Nephron (organoid): ENCODE results near the gene PSMB11.

ENCODE experiments used
- H3K27ac Mint-ChIP-seq, 3 experiments: 2 replicates each; pipeline ENCODE4 v1.8.0; 2020; ENCODE audit warnings: mixed read lengths in 3 of 3, mild to moderate bottlenecking in 2 of 3, moderate library complexity in 1 of 3
- H3K27me3 Mint-ChIP-seq: 2 replicates; pipeline ENCODE4 v1.8.0; 2021; ENCODE audit warnings: low read depth, mild to moderate bottlenecking, moderate library complexity, mixed read lengths
- H3K36me3 Mint-ChIP-seq: 2 replicates; pipeline ENCODE4 v1.8.0; 2020; ENCODE audit warnings: low read depth, mixed read lengths
- H3K4me1 Mint-ChIP-seq: 2 replicates; pipeline ENCODE4 v1.8.0; 2020; ENCODE audit warnings: mixed read lengths
- H3K4me3 Mint-ChIP-seq, 3 experiments: 2 replicates each; pipeline ENCODE4 v1.8.0; 2020; ENCODE audit warnings: mild to moderate bottlenecking in 3 of 3, mixed read lengths in 3 of 3, moderate library complexity in 2 of 3
- H3K9me3 Mint-ChIP-seq: 2 replicates; pipeline ENCODE4 v1.8.0; 2020; ENCODE audit warnings: mixed read lengths
- CTCF ChIP-seq, 3 experiments: fragments of 200-600 bp; sonication (generic); IDR thresholded peaks; one replicate each; pipeline ENCODE4 v1.5.0; 2021; ENCODE audit warnings: antibody characterized with exemption in 3 of 3; ENCODE audit not compliant: unreplicated experiment in 3 of 3

Gene PSMB11

GRCh38 chr14:23043754-23044153 is 1.7 kb downstream of the PSMB11 start:
- Mint-ChIP-seq H3K9me3 (no peaks in the 10 kb centered on the region), H3K27ac (peak overlapping the region in 2 of 3 experiments; percentile 37 to 59), H3K27me3 (no peaks in the 10 kb centered on the region), H3K4me1 (peaks cover 4% of the 10 kb centered on the region), H3K4me3 (no peak overlapping the region), H3K36me3 (peaks cover 11% of the 10 kb centered on the region)
- TF ChIP-seq CTCF (IDR thresholded peaks at IDR 0.05; ENCODE audit: unreplicated experiment in 3 of 3): no peak

GRCh38 chr14:23044840-23045239 is 2.8 kb downstream of the PSMB11 start:
- TF ChIP-seq CTCF (IDR thresholded peaks at IDR 0.05; ENCODE audit: unreplicated experiment in 3 of 3): no peak
- H3K4me3 Mint-ChIP-seq: no peak overlapping the region
- no peaks in the 10 kb centered on the region for H3K27me3 Mint-ChIP-seq
- H3K4me1 Mint-ChIP-seq: peaks cover 4% of the 10 kb centered on the region
- no peaks in the 10 kb centered on the region for H3K9me3 Mint-ChIP-seq
- no peak overlapping the region for H3K27ac Mint-ChIP-seq
- H3K36me3 Mint-ChIP-seq: peaks cover 12% of the 10 kb centered on the region

GRCh38 chr14:23045419-23046357 is 3.7 kb downstream of the PSMB11 start:
- Mint-ChIP-seq H3K36me3 (peaks cover 14% of the 10 kb centered on the region), H3K4me3 (no peak overlapping the region), H3K4me1 (peaks cover 4% of the 10 kb centered on the region), H3K27ac (peak overlapping the region in 1 of 3 experiments; percentile 16), H3K27me3 (no peaks in the 10 kb centered on the region), H3K9me3 (no peaks in the 10 kb centered on the region)
- TF ChIP-seq CTCF (IDR thresholded peaks at IDR 0.05; ENCODE audit: unreplicated experiment in 3 of 3): no peak

- no peaks in the 10 kb centered on the region for H3K9me3 Mint-ChIP-seq
- H3K27ac Mint-ChIP-seq: peak overlapping the region in 1 of 3 experiments; percentile 41
- no peak for TF ChIP-seq CTCF (IDR thresholded peaks at IDR 0.05; ENCODE audit: unreplicated experiment in 3 of 3)
Observed at GRCh38 chr14:23047034-23047634, 5.1 kb downstream of the PSMB11 start.

GRCh38 chr14:23047751-23048693 is 6.0 kb downstream of the PSMB11 start:
- Mint-ChIP-seq H3K27me3 (no peaks in the 10 kb centered on the region), H3K9me3 (no peaks in the 10 kb centered on the region), H3K4me3 (no peak overlapping the region), H3K36me3 (peaks cover 22% of the 10 kb centered on the region), H3K27ac (peak overlapping the region in 1 of 3 experiments; percentile 41), H3K4me1 (peaks cover 4% of the 10 kb centered on the region)
- TF ChIP-seq CTCF (IDR thresholded peaks at IDR 0.05; ENCODE audit: unreplicated experiment in 3 of 3): no peak

More at GRCh38 chr14:23047034-23047634, 5.1 kb downstream of the PSMB11 start:
- peaks cover 4% of the 10 kb centered on the region for H3K4me1 Mint-ChIP-seq
- peaks cover 14% of the 10 kb centered on the region for H3K36me3 Mint-ChIP-seq
- H3K4me3 Mint-ChIP-seq: no peak overlapping the region
- H3K27me3 Mint-ChIP-seq: no peaks in the 10 kb centered on the region
